ENCODE data around the gene FBXO42.

FBXO42 gene

DNA sequence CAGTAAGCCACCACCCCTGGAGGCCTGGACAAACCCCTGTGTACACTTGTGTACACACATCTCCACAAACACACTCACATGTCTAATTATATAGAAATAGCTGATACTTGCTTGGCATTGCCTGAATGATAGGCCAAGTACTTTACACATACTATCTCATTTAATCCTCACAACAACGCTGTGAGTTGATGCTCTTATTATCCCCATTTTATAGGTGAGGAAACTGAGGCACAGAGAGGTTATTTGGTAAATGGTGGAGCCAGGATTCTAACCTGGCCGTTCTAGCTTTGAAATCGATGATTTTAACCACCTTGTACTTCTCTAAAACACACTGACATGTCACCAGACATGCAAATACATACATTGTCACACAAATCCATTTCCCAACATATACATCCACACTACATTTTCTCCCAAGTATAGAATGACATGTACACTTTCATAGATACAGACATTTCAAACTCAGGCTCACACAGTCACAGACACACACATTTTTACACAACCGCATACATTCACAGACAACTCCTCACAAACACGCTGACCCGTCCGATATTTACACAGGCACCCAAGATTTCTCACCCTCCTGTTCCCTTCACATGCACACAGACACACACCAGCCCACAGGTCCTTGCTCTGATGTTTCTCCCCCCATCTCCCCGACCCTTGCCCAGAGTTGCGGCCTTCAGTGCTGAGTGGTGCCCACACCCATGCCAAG lies 143.0 kb downstream of the FBXO42 start:
- TF ChIP-seq POLR2A (IDR thresholded peaks at IDR 0.05; ENCODE audit: extremely low read depth, insufficient read length) (no peak), MYC (IDR thresholded peaks at IDR 0.05; ENCODE audit: low read depth, low read length) (no peak)
- TF ChIP-seq, protein P1, sequence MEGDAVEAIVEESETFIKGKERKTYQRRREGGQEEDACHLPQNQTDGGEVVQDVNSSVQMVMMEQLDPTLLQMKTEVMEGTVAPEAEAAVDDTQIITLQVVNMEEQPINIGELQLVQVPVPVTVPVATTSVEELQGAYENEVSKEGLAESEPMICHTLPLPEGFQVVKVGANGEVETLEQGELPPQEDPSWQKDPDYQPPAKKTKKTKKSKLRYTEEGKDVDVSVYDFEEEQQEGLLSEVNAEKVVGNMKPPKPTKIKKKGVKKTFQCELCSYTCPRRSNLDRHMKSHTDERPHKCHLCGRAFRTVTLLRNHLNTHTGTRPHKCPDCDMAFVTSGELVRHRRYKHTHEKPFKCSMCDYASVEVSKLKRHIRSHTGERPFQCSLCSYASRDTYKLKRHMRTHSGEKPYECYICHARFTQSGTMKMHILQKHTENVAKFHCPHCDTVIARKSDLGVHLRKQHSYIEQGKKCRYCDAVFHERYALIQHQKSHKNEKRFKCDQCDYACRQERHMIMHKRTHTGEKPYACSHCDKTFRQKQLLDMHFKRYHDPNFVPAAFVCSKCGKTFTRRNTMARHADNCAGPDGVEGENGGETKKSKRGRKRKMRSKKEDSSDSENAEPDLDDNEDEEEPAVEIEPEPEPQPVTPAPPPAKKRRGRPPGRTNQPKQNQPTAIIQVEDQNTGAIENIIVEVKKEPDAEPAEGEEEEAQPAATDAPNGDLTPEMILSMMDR (IDR thresholded peaks at IDR 0.05; ENCODE audit: low read depth, low read length): no peak
- TF ChIP-seq, protein P2, sequence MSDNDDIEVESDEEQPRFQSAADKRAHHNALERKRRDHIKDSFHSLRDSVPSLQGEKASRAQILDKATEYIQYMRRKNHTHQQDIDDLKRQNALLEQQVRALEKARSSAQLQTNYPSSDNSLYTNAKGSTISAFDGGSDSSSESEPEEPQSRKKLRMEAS (IDR thresholded peaks at IDR 0.05; ENCODE audit: low read depth, low read length): no peak
- H3K4me3 ChIP-seq (ENCODE audit: low read depth, low read length): no peak overlapping the region
- DNase-seq (ENCODE audit: low read depth): no peak

DNA sequence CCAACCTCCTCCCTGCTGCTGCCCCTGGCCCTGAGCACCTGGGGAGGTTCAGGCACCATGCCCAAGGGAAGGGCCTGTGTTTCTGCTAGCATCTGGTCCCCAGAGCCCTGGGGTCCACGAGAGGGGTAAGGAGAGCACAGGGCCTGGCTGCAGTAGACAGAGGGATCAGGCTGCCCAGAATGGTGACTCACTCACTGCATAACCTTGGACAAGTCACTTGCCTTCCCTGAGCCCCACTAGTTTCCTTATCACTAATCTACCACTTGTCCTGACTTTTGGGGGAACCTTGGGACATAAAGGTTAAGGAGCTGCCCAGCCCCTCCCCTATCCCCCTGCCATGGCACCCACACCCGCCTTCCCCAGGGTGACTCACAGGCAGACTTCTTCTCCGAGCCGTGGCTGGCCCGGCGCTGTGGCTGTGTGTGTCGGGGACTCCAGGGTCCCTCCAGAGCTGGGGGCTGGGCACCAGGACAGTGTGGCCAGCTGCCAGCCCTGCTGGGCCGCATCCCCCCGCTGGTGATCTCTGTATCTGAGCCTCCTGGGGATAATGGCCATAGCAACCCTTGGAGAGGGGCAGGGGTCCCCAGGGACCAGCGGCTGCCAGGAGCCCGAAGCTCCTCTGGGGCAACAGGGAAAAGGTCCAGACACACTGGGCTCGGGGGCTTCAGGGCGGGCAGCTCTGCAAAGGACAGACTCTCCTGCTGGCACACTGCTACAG lies 143.9 kb downstream of the FBXO42 start:
- peak; percentile 45 for DNase-seq (ENCODE audit: low read depth)
- no peak overlapping the region for H3K4me3 ChIP-seq (ENCODE audit: low read depth, low read length)
- TF ChIP-seq POLR2A (IDR thresholded peaks at IDR 0.05; ENCODE audit: extremely low read depth, insufficient read length) (no peak), MYC (IDR thresholded peaks at IDR 0.05; ENCODE audit: low read depth, low read length) (no peak)
- TF ChIP-seq, protein P2 (IDR thresholded peaks at IDR 0.05; ENCODE audit: low read depth, low read length): no peak
- TF ChIP-seq, protein P1 (IDR thresholded peaks at IDR 0.05; ENCODE audit: low read depth, low read length): no peak

DNA sequence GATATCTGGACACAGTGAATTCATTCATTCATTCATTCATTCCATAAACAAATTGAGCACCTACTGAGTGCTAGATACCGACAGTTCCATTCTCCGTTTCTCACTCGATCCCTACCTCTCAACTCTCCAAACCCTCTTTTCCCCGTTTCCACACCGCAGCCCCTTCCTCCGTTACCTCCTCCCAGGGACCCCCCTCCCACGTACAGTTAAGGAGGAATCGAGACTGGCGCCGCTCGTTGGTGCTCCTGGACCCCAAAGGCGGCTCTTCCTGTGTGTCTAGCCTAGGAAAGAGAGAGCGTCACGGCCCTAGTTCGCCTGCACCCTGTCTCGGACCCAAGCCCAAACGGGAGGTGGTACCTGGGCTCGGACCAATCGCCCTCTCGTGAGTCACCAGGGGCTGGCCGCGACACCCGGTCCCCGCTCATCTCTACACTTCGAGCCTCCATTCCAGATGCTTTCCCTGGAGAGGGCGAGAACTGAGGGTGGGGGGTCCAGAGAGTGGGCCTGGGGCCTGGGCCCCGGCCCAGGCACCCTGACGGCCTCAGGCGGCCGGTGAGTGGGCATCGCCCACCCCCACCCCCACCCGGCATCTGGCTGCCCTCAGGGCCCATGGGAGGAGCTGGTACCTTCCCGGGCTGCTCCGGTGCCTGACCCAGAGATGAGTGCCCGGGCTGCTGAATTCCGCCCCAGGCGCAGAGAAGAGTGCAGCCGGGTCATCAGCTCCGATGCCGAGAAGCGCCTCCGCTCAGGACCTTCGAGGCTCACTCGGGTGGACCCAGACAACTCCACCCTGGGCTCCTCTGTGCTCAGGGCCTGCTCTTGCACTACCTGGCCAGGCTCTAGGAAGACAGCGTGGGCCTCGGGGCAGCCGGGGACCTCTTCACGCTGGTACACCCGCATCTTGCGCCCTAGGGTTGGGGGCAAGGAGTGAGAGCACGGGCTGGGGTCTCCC lies 144.7 kb downstream of the FBXO42 start:
- TF ChIP-seq POLR2A (IDR thresholded peaks at IDR 0.05; ENCODE audit: extremely low read depth, insufficient read length) (no peak), MYC (IDR thresholded peaks at IDR 0.05; ENCODE audit: low read depth, low read length) (no peak)
- TF ChIP-seq, protein P2 (IDR thresholded peaks at IDR 0.05; ENCODE audit: low read depth, low read length): no peak
- TF ChIP-seq, protein P1 (IDR thresholded peaks at IDR 0.05; ENCODE audit: low read depth, low read length): no peak
- DNase-seq (ENCODE audit: low read depth): no peak
- peak overlapping the region; percentile 51 for H3K4me3 ChIP-seq (ENCODE audit: low read depth, low read length)

DNA sequence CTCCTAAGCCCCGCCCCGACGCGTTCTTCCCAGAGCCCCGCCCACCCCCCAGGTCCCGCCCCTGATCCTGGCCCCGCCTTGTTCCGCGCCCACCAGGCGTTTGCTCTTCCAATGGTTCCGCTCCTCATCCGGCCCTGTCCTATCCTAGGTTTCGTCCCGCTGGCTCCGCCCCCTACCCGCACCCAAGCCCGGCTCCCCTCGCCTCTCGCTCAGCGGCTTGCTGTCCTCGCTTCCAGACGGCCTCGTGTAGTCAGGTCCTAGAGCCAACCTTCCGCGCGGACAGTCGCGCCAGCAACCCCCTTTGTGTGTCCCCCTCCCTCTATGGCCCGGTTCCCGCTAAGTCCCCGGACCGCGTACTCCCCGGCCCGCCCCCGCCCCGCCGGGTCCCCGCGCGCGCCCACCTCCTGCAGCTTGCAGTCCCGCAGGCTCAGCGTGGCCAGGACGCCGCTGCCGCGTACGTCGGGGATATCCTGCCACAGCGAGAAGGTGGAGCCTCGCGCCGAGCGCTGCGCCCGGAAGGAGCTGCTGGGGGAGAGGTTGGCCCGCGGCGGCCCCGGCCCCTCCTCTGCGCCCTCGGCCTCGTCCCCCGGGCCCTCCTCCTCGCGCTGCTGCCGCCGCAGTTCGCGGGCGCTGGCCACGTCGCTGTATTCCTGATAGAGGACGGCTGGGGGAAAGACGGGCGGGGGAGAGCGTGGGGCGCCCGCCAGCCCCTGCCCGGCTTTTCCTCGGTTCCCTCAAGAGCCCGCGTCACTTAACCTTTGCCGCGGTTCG lies 145.5 kb downstream of the FBXO42 start:
- peak; percentile 98 for DNase-seq (ENCODE audit: low read depth)
- peak overlapping the region; percentile 51 for H3K4me3 ChIP-seq (ENCODE audit: low read depth, low read length)
- TF ChIP-seq POLR2A (IDR thresholded peaks at IDR 0.05; ENCODE audit: extremely low read depth, insufficient read length): peak; percentile 85
- TF ChIP-seq, protein P1 (IDR thresholded peaks at IDR 0.05; ENCODE audit: low read depth, low read length): no peak
- TF ChIP-seq, protein P2 (IDR thresholded peaks at IDR 0.05; ENCODE audit: low read depth, low read length): peak; percentile 69
- TF ChIP-seq MYC (IDR thresholded peaks at IDR 0.05; ENCODE audit: low read depth, low read length): peak; percentile 85
